Measurements from ENCODE around the gene FBXW5. TPM values are rescaled to one million over a fixed set of nuclear protein-coding genes. Genes with fewer than 3 reads are reported as not detected.

The FBXW5 gene
- total RNA-seq, 1 experiment from 2014 or later = 88.0 TPM

DNA sequence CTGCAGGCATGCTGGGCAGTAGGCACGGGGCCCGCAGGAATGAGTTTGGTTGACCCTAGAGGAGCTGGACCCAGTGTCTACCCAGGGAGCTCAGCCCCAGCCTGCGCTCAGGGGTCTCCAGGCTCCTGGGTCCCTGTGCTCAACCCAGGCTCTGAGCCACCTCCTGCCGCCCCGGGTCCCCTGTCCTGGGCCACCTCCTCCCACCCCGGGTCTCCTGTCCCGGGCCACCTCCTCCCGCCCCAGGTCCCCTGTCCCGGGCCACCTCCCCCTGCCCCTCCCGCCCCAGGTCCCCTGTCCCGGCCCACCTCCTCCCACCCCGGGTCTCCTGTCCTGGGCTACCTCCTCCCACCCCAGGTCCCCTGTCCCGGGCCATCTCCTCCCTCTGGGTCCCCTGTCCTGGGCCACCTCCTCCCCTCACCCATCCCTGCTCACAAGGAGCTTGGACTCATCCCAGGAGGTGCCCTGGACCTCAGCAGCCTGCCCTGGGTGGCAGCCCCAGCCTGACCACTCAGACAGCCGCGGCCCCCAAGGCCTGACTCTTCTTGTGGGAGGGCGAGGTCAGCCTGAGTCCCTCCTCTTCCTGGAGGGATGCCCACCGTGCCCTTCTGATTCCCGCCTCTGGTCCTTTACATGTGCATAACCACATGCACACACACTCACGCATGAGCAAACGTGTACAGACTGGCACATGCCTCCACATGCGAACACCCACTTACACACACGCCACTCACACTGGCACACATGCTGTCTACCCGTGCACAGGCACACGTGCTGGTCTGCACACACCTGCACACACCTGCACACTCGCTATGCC, 9.9 kb upstream of the FBXW5 start:
- H3K79me2 ChIP-seq (ENCODE audit: insufficient read depth, low read length) = no peaks in the 10 kb centered on the region

DNA sequence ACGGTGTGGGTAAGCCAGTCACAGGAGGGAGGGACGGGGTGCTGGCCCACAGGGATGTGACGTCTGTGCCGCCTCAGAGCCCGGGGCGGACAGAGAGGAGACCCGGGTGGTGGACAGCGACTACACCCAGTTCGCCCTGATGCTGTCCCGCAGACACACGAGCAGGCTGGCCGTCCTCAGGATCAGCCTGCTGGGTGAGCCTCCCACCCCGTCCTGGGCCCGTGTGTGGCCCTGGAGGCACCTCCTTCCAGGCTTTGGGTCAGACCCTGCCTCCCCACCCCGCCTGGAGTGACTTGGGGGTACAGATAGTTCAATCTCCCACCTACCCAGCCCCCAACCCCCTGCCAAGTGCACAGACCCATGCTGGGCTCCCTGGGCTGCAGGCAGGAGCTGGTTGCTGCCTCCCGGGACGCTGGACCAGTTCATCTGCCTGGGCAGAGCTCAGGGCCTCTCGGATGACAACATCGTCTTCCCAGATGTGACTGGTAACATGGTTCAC, 9.3 kb upstream of the FBXW5 start:
- H2AFZ ChIP-seq (ENCODE audit: low read depth, low read length, poor library complexity, severe bottlenecking) = no peak overlapping the region
- intact Hi-C loops (cut with micrococcal nuclease) = no loop called here
- H3K27me3 ChIP-seq (ENCODE audit: insufficient read depth, low read length) = no peaks in the 10 kb centered on the region
- no peak for ATAC-seq
- H3K9ac ChIP-seq (ENCODE audit: low read length) = no peak overlapping the region
- POLR2A ChIA-PET = no interaction called here
- CTCF ChIA-PET = no interaction called here
- no peaks in the 10 kb centered on the region for H3K79me2 ChIP-seq (ENCODE audit: insufficient read depth, low read length)
- no peaks in the 10 kb centered on the region for H3K9me3 ChIP-seq (ENCODE audit: control insufficient read depth in 1 of 2, insufficient read depth in 1 of 2, low read depth in 1 of 2, low read length in 2 of 2)
- peaks cover 13 to 23% of the 10 kb centered on the region in 2 experiments for H3K4me1 ChIP-seq (ENCODE audit: control insufficient read depth in 1 of 2, insufficient read depth in 2 of 2, low read length in 2 of 2)
- no peak for TF ChIP-seq ELF1 (IDR thresholded peaks at IDR 0.05; ENCODE audit: borderline replicate concordance, low read depth)
- TF ChIP-seq ZNF274 (IDR thresholded peaks at IDR 0.05; ENCODE audit: low read depth, low read length) = no peak
- no peak for TF ChIP-seq CEBPB (IDR thresholded peaks at IDR 0.05; ENCODE audit: low read depth)
- TF ChIP-seq POLR2AphosphoS5 (IDR thresholded peaks at IDR 0.05; ENCODE audit: low read depth, low read length) = no peak
- no peak for TF ChIP-seq FOSL1 (IDR thresholded peaks at IDR 0.05; ENCODE audit: low read depth)
- TF ChIP-seq SRF (IDR thresholded peaks at IDR 0.05; ENCODE audit: low read depth) = no peak
- no peak for TF ChIP-seq TCF7L2 (IDR thresholded peaks at IDR 0.05; ENCODE audit: borderline replicate concordance, extremely low read depth, insufficient read depth, insufficient read length)
- TF ChIP-seq ATF3 (IDR thresholded peaks at IDR 0.05) = no peak
- no peak for TF ChIP-seq POLR2A (IDR thresholded peaks at IDR 0.05; ENCODE audit: borderline replicate concordance, extremely low read depth, insufficient read depth, insufficient read length)
- TF ChIP-seq RAD21 (IDR thresholded peaks at IDR 0.05; ENCODE audit: low read depth) = no peak
- H3K36me3 ChIP-seq (ENCODE audit: control insufficient read depth in 1 of 2, insufficient read depth in 2 of 2, low read length in 2 of 2) = no peaks in the 10 kb centered on the region
- no peak for DNase-seq (ENCODE audit: low read depth, low spot score)
- H3K4me3 ChIP-seq (replicated peaks in 1 of 2; ENCODE audit: low read depth in 1 of 2, low read length in 2 of 2) = no peak overlapping the region
- no peak overlapping the region for H3K4me2 ChIP-seq (ENCODE audit: low read length)
- no TSS peak for BruUV-seq (replicated peaks)
- H4K20me1 ChIP-seq (ENCODE audit: insufficient read depth) = no peaks in the 10 kb centered on the region
- no peaks in the 10 kb centered on the region for H3K9me2 ChIP-seq (ENCODE audit: insufficient read depth)
- RAD21 ChIA-PET (ENCODE audit: low non-redundant PET in 1 of 2, low total read pairs in 2 of 2, uncharacterized antibody in 2 of 2, unreplicated experiment in 2 of 2) = no interaction called here
- no peak overlapping the region for H3K27ac ChIP-seq (ENCODE audit: low read depth, low read length)

More for the DNA sequence above, 9.9 kb upstream of the FBXW5 start:
- Histone ChIP-seq H3K4me3 (replicated peaks in 1 of 2; ENCODE audit: low read depth in 1 of 2, low read length in 2 of 2) (no peak overlapping the region), H3K4me1 (ENCODE audit: control insufficient read depth in 1 of 2, insufficient read depth in 2 of 2, low read length in 2 of 2) (peaks cover 8 to 16% of the 10 kb centered on the region in 2 experiments), H3K9me2 (ENCODE audit: insufficient read depth) (no peaks in the 10 kb centered on the region), H3K27me3 (ENCODE audit: insufficient read depth, low read length) (no peaks in the 10 kb centered on the region), H4K20me1 (ENCODE audit: insufficient read depth) (no peaks in the 10 kb centered on the region), H3K4me2 (ENCODE audit: low read length) (no peak overlapping the region), H3K9me3 (ENCODE audit: control insufficient read depth in 1 of 2, insufficient read depth in 1 of 2, low read depth in 1 of 2, low read length in 2 of 2) (no peaks in the 10 kb centered on the region), H3K36me3 (ENCODE audit: control insufficient read depth in 1 of 2, insufficient read depth in 2 of 2, low read length in 2 of 2) (no peaks in the 10 kb centered on the region), H2AFZ (ENCODE audit: low read depth, low read length, poor library complexity, severe bottlenecking) (no peak overlapping the region), H3K27ac (ENCODE audit: low read depth, low read length) (no peak overlapping the region), H3K9ac (ENCODE audit: low read length) (no peak overlapping the region)
- TF ChIP-seq SIN3A (IDR thresholded peaks at IDR 0.05; ENCODE audit: low read depth) (no peak), RAD21 (IDR thresholded peaks at IDR 0.05; ENCODE audit: low read depth) (no peak), EZH2phosphoT487 (IDR thresholded peaks at IDR 0.05; ENCODE audit: borderline replicate concordance) (no peak), YY1 (IDR thresholded peaks at IDR 0.05; ENCODE audit: extremely low read depth, insufficient replicate concordance, low read depth, low read length) (no peak)
- DNase-seq (ENCODE audit: low read depth, low spot score) (no peak), ATAC-seq (no peak)
- RAD21 ChIA-PET (ENCODE audit: low non-redundant PET in 1 of 2, low total read pairs in 2 of 2, uncharacterized antibody in 2 of 2, unreplicated experiment in 2 of 2) = no interaction called here
- CTCF ChIA-PET = no interaction called here
- BruUV-seq (replicated peaks) = no TSS peak
- POLR2A ChIA-PET = no interaction called here
- intact Hi-C loops (cut with micrococcal nuclease) = no loop called here

Measured in HCT116 (cell line).